Parathyroid adenoma (tissue), 2 donors: Measurements from ENCODE around the gene SLC17A8.

Source experiments
- H2AFZ ChIP-seq: fragments of 300-600 bp; sonication (generic); one replicate; pipeline ENCODE4 v1.7.0; 2017; ENCODE audit warnings: antibody characterized with exemption, mild to moderate bottlenecking
- H3K27ac ChIP-seq: fragments of 300-600 bp; sonication (generic); one replicate; pipeline ENCODE4 v1.7.0; 2017
- H3K27me3 ChIP-seq: fragments of 300-600 bp; sonication (generic); one replicate; pipeline ENCODE4 v1.7.0; 2017; ENCODE audit warnings: low read length; ENCODE audit not compliant: control insufficient read depth, insufficient read depth
- H3K36me3 ChIP-seq: fragments of 300-600 bp; sonication (generic); one replicate; pipeline ENCODE4 v1.7.0; 2017; ENCODE audit warnings: low read length; ENCODE audit not compliant: control insufficient read depth, insufficient read depth
- H3K4me1 ChIP-seq: fragments of 300-600 bp; sonication (generic); one replicate; pipeline ENCODE4 v1.7.0; 2017; ENCODE audit warnings: control low read depth
- H3K4me2 ChIP-seq: fragments of 300-600 bp; sonication (generic); one replicate; pipeline ENCODE4 v1.7.0; 2017; ENCODE audit warnings: low read length
- H3K4me3 ChIP-seq: fragments of 300-600 bp; sonication (generic); one replicate; pipeline ENCODE4 v1.7.0; 2017; ENCODE audit warnings: low read depth, low read length
- H3K79me2 ChIP-seq: fragments of 300-600 bp; sonication (generic); one replicate; pipeline ENCODE4 v1.7.0; 2017; ENCODE audit warnings: control low read depth
- H3K9ac ChIP-seq: fragments of 300-600 bp; sonication (generic); one replicate; pipeline ENCODE4 v1.7.0; 2017; ENCODE audit warnings: mild to moderate bottlenecking
- H3K9me3 ChIP-seq: fragments of 300-600 bp; sonication (generic); one replicate; pipeline ENCODE4 v1.7.0; 2017; ENCODE audit warnings: low read length; ENCODE audit not compliant: control insufficient read depth
- CTCF ChIP-seq: fragments of 300-600 bp; sonication (generic); IDR thresholded peaks from one replicate; pipeline ENCODE4 v1.7.0; 2017; ENCODE audit warnings: antibody characterized with exemption, mild to moderate bottlenecking
- donor health status: primary hyperparathyroidism.

Gene SLC17A8

GRCh38 chr12:100383586-100384558 lies 27.0 kb downstream of the SLC17A8 start:
- H3K4me3 ChIP-seq: no peak overlapping the region
- TF ChIP-seq CTCF: no peak
- H2AFZ ChIP-seq: no peak overlapping the region
- H3K79me2 ChIP-seq: no peaks in the 10 kb centered on the region
- H3K9ac ChIP-seq: no peak overlapping the region
- no peaks in the 10 kb centered on the region for H3K9me3 ChIP-seq
- no peaks in the 10 kb centered on the region for H3K27me3 ChIP-seq
- H3K36me3 ChIP-seq: no peaks in the 10 kb centered on the region
- no peak overlapping the region for H3K27ac ChIP-seq
- no peak overlapping the region for H3K4me2 ChIP-seq
- no peaks in the 10 kb centered on the region for H3K4me1 ChIP-seq

DNA sequence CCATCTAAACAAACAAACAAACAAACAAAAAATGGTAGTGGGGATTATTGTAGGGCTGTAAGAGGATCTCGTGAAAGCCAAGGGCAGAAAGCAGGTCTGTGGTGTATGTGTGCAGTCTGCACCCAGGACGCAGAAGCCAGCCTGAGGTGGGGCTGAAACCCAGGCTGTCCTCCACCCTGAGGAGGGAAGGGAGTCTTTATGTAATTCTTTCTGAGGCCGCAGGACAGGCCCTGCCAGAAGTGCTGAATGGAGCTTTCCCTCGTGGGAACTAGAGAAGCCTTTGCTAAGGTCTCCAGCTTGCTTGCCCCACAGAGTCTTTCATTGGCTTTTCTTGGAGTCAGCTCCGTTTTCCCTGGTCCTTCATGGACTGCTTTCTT lies 27.7 kb downstream of the SLC17A8 start:
- Histone ChIP-seq H3K4me3 (no peak overlapping the region), H3K9me3 (no peaks in the 10 kb centered on the region), H3K4me1 (no peaks in the 10 kb centered on the region), H3K9ac (no peak overlapping the region), H3K79me2 (no peaks in the 10 kb centered on the region), H3K27ac (no peak overlapping the region), H3K27me3 (no peaks in the 10 kb centered on the region), H3K36me3 (no peaks in the 10 kb centered on the region), H3K4me2 (no peak overlapping the region), H2AFZ (no peak overlapping the region)
- no peak for TF ChIP-seq CTCF

DNA sequence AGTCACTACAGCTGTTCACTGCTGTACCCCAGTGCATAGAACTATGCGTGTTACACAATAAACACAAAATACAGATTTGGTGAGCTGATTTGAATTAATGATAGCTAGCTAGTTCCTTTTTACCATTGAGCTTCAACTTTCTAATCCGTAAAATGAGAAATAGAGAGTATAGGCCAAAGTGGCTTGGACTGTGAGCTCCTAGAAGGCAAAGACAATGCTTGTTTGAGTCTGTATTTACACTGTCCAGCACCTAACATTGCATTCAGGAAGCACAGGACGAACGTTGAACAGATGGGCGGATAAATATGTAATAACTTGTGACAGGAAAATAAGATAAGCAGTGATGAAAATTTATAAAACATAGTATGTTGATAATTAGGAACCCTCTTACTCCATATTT lies 31.5 kb downstream of the SLC17A8 start:
- TF ChIP-seq CTCF: no peak
- Histone ChIP-seq H3K27me3 (no peaks in the 10 kb centered on the region), H3K9me3 (no peaks in the 10 kb centered on the region), H3K9ac (no peak overlapping the region), H3K27ac (no peak overlapping the region), H3K4me3 (no peak overlapping the region), H3K79me2 (no peaks in the 10 kb centered on the region), H3K4me2 (no peak overlapping the region), H3K4me1 (no peaks in the 10 kb centered on the region), H3K36me3 (no peaks in the 10 kb centered on the region), H2AFZ (no peak overlapping the region)

DNA sequence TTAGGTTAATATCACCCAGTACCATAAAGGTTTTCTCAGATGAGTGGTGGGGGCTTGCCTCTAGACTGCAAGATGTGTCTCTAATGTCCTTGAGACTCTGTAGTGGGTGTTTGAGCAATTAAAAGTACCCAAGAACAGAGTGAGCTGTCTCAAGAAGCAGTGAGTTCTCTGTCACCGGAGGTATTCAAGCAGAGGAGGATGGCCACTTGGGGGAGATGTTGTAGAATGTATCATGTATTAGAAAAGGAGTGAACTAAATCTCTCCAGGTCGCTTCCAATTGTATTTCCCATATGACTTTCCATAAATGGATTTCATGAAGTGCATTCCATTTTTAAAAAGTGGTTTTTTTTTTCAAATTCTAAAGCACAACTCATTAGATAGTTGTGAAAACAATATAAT lies 35.0 kb downstream of the SLC17A8 start:
- H3K27me3 ChIP-seq: no peaks in the 10 kb centered on the region

More for the DNA sequence above, 35.0 kb downstream of the SLC17A8 start:
- Histone ChIP-seq H3K4me3 (no peak overlapping the region), H3K9me3 (no peaks in the 10 kb centered on the region), H2AFZ (no peak overlapping the region), H3K4me1 (no peaks in the 10 kb centered on the region), H3K27ac (no peak overlapping the region), H3K4me2 (no peak overlapping the region), H3K79me2 (no peaks in the 10 kb centered on the region), H3K9ac (no peak overlapping the region), H3K36me3 (no peaks in the 10 kb centered on the region)
- TF ChIP-seq CTCF: no peak
